Fibroblast of pulmonary artery (primary cell): ENCODE results near the gene RAB3D.
"Not testable (repeated sequence)": the region's sequence is repeated elsewhere in the genome, so short reads cannot be mapped to it uniquely, and the experiment has no call there.

ENCODE experiments used
- DNase-seq: peaks from one replicate; pipeline ENCODE4 v3.0.0-alpha.2; 2010; ENCODE audit warnings: low read depth
- H3K4me3 ChIP-seq: replicated peaks from 2 replicates; pipeline ENCODE4 v1.5.1; 2011; ENCODE audit warnings: low read depth, mild to moderate bottlenecking, control low read depth, low read length, moderate library complexity
- TF ChIP-seq, protein P1 (sequence below): IDR thresholded peaks from 2 replicates; pipeline ENCODE4 v1.5.1; 2011; ENCODE audit warnings: mild to moderate bottlenecking, control low read depth, low read length, inconsistent platforms; ENCODE audit errors: missing control alignments

RAB3D gene

DNA sequence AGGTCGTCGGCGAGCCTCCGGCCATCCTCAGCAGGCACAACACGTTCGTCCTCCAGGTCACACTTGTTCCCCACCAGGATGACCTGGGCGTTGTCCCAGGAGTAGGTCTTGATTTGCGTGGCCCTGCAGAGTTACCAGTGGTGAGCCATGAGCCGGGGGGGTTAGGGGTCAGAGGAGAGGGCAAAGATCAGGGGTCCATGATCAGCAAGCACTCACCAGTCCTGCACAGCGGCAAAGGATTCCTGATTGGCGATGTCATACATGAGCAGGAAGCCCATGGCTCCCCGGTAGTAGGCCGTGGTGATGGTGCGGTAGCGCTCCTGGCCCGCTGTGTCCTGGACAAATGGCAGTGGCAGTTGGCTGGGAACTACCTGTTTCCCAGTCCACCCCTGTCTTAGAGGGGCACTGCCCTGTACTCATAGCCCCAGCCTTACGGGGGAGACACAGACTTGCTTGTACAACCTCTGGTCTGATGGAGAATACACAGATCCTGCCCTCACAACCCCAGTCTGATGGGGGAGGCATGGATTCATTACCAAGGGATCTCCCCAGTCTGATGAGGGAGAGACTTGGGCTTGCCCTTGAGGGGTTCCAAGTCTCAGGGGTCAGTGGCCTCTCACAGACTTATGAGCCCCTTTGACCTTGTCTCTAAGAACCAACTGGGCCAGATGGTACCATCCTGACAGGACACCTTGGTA, 3.9 kb downstream of the RAB3D start:
- TF ChIP-seq, protein P1, sequence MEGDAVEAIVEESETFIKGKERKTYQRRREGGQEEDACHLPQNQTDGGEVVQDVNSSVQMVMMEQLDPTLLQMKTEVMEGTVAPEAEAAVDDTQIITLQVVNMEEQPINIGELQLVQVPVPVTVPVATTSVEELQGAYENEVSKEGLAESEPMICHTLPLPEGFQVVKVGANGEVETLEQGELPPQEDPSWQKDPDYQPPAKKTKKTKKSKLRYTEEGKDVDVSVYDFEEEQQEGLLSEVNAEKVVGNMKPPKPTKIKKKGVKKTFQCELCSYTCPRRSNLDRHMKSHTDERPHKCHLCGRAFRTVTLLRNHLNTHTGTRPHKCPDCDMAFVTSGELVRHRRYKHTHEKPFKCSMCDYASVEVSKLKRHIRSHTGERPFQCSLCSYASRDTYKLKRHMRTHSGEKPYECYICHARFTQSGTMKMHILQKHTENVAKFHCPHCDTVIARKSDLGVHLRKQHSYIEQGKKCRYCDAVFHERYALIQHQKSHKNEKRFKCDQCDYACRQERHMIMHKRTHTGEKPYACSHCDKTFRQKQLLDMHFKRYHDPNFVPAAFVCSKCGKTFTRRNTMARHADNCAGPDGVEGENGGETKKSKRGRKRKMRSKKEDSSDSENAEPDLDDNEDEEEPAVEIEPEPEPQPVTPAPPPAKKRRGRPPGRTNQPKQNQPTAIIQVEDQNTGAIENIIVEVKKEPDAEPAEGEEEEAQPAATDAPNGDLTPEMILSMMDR = no peak
- H3K4me3 ChIP-seq = no peak overlapping the region

DNA sequence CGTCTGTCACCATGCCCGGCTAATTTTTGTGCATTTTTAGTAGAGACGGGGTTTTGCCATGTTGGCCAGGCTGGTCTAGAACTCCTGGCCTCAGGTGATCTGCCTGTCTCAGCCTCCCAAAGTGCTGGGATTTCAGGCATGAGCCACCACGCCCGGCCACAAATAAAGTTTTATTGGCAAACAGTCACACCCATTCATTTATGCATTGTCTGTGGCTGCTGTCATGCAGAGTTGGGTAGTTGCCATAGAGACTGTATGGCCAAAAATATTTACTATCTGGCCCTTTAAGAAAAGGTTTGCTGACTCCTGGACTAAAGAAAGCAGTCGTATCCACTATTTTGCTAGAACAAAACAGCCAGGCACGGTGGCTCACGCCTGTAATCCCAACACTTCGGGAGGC, 5.6 kb downstream of the RAB3D start:
- peak; percentile 28 for DNase-seq
- H3K4me3 ChIP-seq = not testable (repeated sequence)

More for the DNA sequence above, 3.9 kb downstream of the RAB3D start:
- DNase-seq = no peak

DNA sequence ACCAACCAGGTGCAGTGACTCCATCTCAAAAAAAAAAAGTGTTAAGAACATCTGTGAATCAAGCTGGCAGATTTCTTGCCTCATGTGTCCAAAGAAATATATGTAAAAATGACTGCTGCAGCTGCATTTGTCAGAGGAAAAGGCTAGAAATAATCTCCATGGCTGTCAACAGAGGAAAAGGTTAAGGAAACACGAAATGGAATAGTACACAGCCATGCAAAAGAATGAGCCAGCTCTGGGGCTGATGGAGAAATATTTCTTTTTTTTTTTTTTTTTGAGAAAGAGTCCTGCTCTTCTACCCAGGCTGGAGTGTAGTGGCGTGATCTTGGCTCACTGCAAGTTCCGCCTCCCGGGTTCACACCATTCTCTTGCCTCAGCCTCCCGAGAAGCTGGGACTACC, 6.6 kb downstream of the RAB3D start:
- no peak for DNase-seq
- no peak overlapping the region for H3K4me3 ChIP-seq
- TF ChIP-seq, protein P1 = no peak

DNA sequence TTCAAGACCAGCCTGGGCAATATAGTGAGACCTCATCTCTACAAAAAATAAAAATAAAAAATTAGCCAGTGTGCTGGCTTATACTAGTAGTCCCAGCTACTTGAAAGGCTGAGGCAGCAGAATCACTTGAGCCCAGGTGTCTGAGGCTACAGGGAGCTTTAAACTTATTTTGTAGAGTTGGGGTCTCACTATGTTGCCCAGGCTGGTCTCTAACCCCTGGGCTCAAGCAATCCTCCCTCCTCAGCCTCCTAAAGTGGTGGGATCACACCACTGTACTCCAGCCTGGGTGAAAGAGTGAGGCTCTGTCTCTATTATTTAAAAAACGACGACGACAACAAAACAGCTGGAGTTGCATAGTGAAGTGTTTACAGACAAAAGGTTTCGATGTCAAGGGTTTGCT, 8.0 kb downstream of the RAB3D start:
- H3K4me3 ChIP-seq = no peak overlapping the region
- TF ChIP-seq, protein P1 = no peak
- DNase-seq = no peak

DNA sequence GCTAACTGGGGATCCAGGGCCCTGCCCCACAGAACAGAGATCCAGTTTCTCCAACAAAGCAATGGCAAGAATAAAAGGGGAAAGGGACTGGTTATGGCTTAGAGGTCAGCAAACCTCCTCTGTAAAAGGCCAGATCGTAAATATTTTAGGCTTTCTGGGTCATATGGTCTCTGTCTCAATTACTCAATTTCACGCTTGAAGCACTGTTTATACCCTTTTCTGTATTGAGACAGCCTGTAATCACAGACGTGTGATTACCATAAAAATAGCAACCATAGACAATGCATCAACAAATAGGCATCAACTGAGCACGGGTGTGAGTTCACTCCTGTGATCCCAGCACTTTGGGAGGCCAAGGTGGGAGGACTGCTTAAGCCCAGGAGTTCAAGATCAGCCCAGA, 9.3 kb downstream of the RAB3D start:
- no peak for DNase-seq
- H3K4me3 ChIP-seq = no peak overlapping the region
- TF ChIP-seq, protein P1 = no peak

DNA sequence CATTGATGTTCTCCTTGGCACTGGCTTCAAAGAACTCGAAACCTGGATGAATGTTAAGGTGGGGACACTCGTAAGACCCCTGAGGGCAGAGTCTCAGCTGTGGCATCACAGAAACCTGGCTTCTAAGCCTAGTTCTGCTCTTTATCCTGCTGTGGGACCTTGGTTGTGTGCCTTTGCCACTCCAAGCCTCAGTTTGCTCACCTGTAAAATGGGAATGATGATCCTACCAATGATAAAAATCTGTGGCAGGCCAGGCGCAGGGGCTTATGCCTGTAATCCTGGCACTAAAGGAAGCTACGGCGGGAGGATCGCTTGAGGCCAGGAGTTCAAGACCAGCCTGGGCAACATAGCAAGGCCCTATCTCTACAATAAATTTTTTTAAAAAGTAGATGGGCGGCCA, 13.9 kb downstream of the RAB3D start:
- no peak for DNase-seq
- H3K4me3 ChIP-seq = no peak overlapping the region
- TF ChIP-seq, protein P1 = no peak

DNA sequence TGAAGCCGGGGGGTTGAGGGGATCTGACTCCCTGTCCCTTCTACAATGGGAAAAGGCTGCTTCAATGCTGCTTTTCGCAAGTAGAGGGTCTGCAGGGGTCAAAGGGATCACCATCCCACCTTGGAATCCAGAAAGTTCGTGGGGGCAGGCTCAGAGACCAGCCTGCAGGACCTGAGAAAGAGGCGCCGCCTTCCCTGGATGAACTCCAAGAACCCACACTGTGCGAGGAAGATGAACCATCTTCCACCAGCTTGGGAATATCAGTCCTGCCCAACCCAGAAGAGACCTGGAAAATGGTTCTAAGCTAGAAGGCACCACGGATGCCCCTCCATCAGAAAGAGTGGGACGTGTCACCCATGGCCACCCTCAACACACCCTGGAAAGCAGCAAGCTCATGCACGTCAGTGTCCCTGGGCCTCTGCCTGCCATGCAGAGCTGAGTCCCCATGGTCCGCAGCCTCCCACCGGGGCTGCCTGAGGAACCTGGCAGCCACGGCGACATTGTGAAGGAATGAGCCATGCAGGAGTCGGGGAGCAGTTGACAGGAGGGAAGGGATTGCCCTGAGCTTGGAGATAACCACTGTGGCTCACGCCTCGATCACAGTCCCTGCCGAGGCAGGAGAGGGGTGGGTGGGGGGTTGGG, 14.6 kb downstream of the RAB3D start:
- peak; percentile 17 for DNase-seq
- no peak overlapping the region for H3K4me3 ChIP-seq
- TF ChIP-seq, protein P1 = no peak
